GM21529 (cell line): ENCODE data around the gene PTGS1.
"Not testable (repeated sequence)": the region's sequence is repeated elsewhere in the genome, so short reads cannot be mapped to it uniquely, and the experiment has no call there.

Experiments used
- ATAC-seq: cut with Tn5 transposase; IDR thresholded peaks from one replicate; pipeline ENCODE4 v1.9.1; 2021; ENCODE audit not compliant: unreplicated experiment

Gene PTGS1

DNA sequence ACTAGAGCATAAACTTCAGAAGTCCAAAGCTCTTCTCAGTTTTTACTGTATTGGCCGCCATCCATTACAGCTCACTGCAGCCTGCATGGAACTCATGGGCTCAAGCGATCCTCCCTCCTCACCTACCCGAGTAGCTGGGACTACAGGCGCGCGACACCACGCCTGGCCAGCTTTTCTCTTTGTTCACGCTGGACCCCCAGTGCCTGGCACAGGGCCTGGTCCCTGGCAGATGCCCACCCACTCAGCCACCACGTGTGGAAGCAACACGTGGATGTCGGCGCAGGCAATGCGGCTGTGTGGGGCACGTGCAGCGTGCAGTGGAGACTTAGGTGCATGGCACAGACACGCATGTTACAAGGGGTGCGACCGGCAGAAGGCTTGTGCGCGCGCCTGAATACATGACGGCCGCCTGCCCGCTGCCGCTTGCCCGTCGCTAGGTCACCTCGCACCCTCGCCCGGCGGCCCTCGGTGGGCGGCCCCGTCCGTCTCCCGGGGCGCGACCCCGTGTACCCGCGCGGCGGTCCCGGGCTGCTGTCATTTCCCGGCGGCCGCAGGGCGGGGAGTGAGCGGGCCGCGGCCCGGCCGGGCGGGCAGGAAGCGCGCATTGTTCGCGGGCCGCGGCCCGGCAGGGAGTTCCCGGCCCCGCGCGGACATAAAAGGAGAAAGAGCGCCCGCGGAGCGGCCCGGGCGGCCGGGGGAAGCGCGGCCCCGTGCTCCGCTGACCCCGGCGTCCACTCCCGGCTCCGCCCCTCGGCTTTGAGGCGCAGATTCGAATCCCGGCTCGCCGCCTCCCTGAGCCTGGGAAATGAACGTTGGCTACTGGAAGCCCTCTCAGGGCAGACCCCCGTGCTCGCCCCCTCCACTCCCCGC lies 24.1 kb upstream of the PTGS1 start:
- ATAC-seq: no peak

DNA sequence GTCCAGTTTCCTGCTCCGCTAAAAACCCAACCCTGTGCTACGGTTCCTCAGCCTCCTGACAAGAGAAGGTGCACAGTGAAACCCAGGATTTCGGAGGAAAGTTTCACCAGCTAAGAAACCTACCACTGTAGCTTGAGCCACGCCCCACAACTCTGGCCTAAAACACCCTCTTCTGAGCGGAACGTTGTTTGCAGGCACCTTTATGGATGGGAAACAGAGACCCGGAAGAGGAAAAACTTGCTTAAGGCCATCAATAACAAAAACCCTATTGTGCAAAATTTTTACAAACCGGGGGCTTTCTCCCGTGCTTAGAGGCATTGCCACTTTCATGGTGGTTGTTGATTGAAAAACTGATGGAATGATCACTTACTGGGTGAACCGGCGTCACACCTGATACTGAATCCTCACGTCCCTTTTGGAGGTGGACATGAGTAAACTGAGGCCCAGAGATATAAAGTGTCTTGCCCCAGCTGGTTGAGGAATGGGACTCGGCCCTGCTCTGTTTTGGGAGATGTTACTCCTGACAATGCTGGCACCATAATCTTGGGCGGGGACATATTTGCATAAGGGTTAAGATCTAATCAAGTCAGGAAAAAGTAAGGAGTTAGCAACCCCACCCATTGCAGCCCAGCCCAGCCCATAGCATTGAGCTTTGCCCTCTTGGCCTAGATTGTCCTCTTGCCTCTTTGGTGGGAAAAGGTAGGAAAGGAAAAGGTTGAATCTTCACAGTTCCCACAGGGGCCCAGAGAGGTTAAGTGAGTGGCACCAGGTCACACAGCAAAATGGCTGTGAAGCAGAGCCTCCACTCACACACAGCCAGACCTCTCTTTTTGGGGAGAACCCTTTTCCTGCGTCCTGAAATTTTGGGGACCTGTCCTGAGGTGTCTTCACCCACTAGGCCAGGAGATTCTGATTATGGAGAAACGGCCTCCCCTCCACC lies 23.2 kb upstream of the PTGS1 start:
- no peak for ATAC-seq

DNA sequence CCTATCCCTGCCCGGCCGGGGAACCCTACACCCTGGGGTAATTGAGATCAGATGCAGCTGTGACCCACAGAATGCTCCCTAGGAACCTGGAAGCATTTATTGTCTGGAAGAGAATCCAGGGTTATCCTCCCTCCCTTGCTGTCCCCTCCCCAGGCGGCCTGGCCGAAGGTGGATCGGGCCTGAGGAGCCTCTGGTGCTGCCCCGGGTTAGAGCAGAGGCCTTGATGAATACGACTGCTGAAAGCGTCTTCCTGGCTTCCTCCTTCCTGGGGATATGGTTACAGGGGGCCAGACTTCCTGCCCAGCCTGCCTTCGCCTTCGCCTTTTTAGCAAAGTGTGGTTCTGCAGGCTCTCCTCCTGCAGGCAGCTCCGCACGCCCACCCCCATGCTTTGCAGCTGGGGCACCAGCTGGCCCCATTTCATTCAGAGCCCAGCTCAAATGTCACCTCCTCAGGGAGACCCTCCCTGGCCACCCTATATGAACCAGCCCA lies 22.5 kb upstream of the PTGS1 start:
- no peak for ATAC-seq

DNA sequence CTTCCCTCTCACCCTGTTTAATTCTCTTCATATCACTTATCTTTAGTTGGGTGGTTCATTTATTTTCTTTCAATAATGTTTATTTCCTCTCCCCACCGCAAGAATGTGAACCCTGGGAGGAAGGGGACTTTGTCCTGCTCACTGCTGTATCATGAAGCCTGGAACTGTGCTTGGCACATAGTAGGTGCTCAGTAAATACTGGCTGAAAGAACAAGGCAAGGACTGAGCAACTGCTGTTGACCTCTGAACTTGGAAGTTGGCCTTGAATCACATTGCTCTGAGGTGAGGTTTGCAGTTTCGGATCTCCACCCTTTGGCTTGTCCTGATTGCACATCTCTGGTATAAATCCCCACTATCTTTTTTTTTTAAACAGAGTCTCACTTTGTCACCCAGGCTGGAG lies 22.0 kb upstream of the PTGS1 start:
- ATAC-seq: no peak

DNA sequence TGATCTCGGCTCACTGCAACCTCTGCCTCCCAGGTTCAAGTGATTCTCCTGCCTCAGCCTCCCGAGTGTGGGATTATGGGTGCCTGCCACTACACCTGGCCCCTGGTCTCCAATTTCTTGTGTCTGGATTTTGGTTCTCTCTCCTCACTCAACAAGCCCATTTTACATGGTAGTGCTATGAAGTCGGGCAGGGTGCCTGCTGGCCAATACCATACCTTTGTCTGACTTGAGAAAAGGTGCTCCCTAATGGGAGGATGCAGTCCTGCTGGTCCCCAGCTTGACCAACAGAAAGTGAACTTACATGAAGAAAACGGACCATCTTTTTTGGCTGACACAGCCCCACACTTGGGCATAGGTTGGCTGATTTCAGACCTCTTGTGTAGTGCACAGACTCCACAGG lies 21.6 kb upstream of the PTGS1 start:
- no peak for ATAC-seq

DNA sequence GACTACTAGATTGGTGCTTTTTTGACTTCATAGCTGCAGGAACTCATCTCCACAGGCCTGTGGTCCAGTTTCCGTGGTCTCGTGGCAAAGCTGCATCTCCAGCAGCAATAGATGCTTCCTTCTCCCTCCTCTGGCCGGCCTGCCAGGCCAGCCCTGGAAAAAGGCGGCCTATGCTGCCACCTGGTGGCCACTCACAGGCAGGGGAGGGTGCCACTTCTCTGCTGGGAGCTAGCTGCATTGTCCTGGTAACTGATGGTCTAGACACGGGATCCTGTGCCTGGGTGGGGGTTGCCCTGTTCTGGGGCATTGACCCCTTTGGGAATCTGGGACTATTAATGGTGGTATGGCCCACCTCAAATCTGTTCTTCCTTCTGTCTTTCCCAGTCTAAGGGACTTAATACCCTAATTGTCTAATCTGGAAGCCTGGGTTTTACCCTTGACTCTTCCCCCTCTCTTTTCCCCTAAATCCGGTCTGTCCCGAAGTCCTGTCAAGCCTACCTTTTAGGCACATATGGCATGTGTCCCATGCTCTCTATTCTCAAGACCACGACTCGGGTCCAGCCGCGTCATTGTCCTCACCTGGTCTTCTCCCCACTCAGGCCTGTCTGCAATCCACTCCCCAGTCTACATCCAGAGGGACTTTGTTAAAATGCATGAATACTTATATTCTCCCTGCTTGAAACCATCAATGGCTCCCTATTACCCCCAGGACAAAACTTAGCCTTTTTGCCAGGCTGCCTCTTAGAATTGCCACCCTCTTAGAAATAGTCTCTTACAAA lies 20.1 kb upstream of the PTGS1 start:
- ATAC-seq: peak; percentile 88

DNA sequence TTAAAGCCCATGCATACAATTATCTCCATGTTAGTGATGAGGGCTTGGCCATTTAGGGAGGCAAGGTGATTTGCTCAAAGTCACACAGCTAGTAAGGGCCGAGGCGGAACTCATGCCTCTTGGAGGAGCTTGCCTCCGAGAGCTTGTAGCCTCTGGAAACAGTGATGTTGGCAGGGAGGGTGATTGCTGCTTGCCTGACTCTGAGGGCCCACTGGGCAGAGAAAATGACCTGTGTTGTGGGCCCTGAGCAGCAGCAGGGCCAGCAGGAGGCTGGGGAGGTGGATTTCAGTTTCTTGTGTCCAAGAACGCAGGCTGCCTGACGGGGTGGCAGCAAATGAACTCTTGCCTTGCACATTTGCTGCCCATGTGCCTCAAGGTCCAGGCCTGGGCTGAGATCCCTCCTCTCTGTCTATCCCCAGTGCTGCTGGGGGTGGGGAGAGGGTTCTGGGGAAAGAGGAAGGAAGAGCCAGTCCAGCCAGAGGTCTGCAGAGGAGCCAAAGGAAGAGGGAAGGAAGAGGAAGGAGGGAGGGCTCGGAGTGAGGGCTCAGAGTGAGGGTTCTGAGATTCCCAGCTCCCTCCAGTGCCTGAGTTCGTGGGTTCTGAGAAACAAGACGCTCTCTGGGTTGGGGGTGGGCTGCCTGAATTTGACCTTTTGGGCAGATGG lies 16.2 kb upstream of the PTGS1 start:
- no peak for ATAC-seq

DNA sequence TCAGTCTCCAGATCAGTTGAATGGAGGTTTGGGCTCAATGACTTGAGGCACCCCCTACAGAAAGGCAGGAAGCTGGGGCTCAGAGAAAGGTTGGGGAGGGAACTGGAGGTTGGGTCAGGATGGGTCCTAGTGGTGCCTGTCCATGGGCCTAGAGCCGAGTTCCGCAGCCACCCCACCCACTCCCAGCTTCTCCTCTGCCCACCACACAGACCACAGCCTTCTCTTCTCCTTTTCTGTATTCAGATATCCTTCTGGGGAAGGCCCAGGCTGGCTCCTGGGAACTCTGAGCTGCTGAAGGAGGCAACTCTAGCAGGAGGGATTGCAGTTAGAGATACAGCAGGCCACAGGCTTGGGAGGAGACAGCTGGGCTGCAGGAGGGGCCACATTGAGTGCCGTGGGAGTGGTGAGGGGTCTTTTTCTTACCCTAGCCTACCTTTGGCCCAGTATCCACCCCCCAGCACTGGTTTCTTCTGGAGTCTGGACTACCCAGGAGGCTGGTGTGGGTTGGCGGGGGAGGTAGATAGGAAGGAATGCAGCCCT lies 15.4 kb upstream of the PTGS1 start:
- ATAC-seq: no peak

DNA sequence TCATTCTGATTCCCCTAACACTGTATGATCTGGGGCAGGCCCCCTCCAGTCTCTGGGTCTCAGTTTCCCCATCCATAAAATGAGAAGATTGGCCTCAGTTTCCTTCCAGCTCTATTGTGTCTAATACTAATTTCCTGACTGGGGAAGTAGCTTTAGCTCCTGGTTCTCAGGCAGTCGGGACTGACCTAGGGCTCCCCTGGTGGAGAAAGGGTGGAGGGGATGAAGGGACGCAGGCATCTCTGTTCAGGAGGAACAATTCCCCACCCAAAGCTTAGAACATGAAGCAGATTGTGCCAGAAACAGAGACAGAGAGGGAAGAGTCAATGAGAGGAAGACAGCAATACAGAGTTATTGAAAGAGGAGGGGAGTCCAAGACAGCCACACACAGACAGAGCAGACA lies 14.2 kb upstream of the PTGS1 start:
- ATAC-seq: no peak

DNA sequence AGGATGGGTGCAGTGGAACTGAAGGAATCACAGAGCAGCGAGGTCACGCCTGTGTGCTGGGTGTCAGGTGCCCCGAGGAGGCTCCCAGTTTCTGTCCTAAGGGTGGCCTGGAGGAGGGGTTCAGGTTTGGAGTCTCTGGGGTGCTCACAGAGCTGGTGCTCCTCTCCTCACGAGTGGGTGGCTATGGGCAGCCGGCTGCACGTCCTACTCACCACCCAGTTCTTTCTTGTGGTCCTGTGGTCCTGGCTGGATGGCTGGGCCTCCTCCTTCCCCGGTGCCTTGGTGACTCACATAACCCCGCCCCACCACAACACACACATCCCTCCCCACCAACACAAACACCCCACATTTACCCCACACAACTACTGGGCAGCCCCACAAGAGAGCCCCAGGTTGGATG lies 9.9 kb upstream of the PTGS1 start:
- ATAC-seq: no peak

DNA sequence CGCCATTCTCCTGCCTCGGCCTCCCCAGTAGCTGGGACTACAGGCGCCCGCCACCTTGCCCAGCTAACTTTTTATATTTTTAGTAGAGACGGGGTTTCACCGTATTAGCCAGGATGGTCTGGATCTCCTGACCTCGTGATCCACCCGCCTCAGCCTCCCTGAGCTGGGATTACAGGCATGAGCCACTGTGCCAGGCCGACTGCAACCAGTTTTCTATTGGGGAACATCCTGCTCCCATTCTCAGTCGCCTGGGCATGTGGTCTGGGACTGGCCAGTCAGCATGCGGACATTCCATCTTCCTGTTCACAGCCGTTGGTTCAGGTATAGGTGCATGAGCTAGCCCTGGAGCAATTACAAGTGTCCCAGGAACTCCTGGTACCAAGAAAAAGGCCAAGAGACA lies 7.7 kb upstream of the PTGS1 start:
- ATAC-seq: not testable (repeated sequence)

DNA sequence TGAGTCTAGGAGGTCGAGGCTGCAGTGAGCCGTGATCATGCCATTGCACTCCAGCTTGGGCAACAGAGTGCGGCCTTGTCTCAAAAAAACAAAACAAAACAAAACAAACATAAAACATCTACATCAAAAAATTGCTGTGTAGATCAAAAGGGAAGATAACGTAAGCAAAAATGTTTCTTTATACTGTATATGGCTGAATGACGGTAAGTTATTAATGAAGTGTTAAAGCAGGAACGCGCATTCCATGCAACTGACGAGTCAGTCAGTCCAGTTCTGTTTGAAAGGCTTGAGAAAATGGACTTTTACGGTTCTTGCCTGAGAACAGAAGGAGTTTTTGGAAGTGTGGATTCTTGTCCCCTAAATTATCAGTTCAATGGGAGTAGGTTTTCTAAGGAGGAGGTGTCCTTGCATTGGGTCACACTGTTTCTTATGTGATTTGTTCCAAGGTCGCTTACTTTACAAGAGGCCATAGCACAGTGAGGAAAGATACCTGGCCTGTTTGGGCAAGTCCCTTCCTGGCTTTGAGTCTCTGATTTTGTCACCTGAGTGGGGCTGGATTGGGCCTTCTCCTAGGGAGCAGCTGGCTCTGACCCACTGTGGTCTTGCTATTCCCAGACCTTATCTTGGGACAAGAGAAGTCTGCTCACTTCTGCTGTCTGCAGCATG lies 6.6 kb upstream of the PTGS1 start:
- no peak for ATAC-seq

DNA sequence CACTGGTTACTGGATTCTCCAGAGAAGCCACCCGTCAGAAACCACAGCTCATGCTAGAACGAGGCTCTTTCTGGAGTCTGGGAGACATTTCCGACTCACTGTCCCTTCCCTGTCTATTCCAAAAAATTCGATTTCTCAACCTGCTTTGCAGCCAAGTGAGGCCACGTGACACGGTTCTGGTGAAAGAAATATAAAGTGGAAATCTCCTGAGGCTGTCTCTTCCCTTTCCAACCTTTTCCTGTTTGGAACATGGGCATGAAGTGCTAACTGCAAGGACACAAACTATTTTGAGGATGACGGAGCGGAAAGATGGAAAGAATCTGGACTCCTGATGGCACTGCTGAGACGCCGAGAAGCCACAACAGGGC lies 6.1 kb upstream of the PTGS1 start:
- ATAC-seq: no peak

DNA sequence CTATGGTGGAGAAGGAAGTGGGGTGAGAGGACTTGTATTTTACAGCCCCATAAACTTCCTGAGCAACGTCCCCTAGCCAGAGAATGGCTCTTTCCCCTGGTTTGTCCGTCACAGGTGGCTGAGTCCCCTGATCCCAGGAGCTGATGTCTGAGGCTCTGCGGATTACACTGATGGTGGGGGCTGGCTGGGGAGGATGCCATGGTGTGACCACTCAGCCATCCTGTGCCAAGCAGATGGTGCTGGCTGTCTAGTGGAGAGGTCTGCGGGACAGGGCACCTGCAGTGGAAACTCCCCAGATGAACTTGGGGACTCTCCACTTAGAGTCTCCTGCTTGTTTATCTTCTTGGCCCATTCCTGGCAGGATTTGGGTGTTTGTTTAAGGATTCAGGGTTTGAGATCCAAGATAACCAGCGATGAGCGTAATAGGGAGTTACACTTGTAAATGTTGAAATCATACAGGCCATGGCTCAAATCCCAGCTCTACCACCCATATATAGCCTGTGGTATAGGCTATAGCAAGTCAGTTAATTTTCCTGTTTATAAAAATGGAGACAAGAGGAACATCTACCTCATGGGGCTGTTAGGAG lies 4.7 kb upstream of the PTGS1 start:
- ATAC-seq: no peak

DNA sequence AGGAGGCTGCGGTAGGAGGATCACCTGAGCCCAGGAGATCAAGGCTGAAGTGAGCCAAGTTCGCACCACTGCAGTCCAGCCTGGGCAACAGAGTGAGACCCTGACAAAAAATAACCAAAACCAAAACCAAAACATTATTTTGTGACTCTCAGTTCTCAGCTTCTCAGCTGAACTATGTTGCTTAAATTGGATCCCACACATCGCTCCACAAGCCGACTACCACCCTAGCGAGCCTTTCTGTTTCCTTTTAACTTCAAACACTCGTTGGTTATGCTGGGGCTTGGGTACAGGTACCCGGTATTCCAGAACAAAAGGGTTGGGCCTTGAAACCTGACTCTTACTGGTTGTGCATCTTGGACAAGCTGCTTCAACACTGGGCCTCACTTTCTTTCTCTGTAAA lies 3.8 kb upstream of the PTGS1 start:
- no peak for ATAC-seq

DNA sequence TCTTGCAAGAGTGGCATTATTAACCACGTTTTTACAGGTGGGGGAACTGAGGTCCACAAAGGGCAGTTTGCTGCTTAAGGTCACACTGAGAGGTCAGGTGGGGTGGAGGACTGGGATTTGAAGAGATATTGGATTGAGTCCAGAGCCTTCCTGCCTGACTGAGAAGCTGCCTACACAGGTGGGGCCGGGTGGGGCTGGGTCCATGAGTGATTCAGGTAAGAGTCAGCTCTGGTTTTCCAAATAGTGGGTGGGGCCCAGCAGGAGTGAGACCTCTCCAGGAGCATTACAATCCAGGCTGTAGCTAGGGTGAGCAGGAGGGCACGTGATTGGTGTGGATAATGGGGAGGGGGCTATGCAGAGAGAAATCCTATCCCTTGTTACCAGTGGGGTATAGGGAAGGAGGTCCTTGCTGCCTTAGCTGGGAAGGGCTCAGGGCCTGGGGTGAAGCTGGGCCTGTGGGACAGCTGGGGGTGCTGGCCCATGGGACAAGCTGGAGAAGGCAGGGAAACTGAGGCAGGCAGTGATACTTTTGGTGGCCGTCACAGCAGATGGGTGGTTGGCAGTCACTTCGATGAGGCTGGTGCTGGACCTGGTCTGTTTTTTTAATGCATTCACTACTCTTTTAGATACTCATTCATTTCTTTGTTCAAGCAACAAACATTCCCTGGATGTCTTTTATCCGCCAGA lies 2.9 kb upstream of the PTGS1 start:
- no peak for ATAC-seq

DNA sequence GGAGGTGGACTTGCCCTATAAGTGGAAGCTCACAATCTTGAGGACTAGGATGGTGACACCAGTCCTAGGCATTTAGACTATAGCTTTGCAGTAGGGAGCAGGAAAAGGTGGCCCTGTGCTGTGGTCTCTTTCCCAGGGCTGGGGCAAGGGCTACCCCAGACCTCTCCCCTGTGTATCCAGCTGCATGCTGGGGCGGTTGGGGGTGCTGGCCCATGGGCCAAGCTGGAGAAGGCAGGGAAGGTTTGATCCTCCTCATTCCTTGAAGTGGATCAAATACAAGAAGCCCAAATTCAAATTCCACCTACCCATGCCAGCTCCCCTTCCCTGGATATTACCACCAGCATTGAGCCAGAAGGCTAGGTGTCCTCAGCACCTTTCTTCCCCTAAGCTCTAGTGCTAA lies 2.2 kb upstream of the PTGS1 start:
- no peak for ATAC-seq

DNA sequence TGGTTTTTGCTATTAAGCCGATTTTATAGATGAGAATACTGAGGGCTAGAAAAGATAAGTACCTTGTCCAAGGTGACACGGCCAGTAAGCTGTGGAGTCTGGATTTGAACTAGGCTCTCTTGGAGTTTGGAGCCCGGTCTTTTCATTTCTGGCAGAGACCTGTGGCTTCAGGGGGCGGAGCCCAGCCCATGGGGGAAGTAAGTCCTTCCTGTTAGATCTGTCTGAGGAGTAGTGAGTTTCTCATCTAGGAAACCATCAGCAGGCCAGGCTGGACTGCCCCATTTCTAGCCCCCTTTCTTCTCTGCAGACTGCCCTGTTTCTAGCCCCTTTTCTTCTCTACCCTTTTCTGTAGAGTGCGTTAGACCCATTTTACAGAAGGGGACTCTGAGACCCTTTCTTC lies 521 bp upstream of the PTGS1 start:
- ATAC-seq: peak; percentile 41

DNA sequence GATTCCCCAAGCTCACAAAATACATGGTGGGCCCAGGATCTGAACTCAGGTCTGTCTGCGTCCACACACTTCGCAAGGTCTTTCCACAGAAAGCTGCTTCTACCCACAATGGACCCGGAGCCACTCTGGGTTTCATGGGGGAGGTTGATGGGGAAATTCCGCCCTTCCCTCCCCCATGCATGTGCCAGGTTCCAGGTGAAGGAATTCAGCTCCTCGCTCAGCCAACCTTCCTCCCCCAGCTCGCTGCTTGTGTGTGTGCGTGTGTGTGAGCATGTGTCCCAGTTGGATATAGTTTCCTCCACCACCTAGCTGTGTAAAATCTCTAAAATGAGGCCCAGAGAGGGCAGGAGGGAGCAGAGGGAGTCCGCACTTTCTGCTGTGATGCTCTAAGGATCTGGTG lies 1.0 kb downstream of the PTGS1 start:
- ATAC-seq: no peak
